Activated gamma-delta T cell treated with anti-CD3 and anti-CD28 coated beads, Interleukin-2, amount 50 U/mL, for 16 hours (primary cell): ENCODE data around the gene GSK3A.
"Not testable (repeated sequence)": the region's sequence is repeated elsewhere in the genome, so short reads cannot be mapped to it uniquely, and the experiment has no call there.

Experiments used
- DNase-seq: peaks from one replicate; pipeline ENCODE4 v3.0.0-alpha.2; 2020; ENCODE audit warnings: low read depth

The GSK3A gene

GRCh38 chr19:42268142-42268703, 25.8 kb upstream of the GSK3A start:
- DNase-seq = peak; percentile 97

GRCh38 chr19:42267644-42268141, 25.3 kb upstream of the GSK3A start:
- DNase-seq = no peak

- not testable (repeated sequence) for DNase-seq
These were observed 24.7 kb upstream of the GSK3A start for GRCh38 chr19:42266928-42267603.

- not testable (repeated sequence) for DNase-seq
These were observed 23.7 kb upstream of the GSK3A start for GRCh38 chr19:42266105-42266504.

GRCh38 chr19:42261763-42262162, 19.4 kb upstream of the GSK3A start:
- no peak for DNase-seq

- not testable (repeated sequence) for DNase-seq
These were observed 15.4 kb upstream of the GSK3A start for GRCh38 chr19:42257842-42258241.

- DNase-seq = no peak
These were observed 13.7 kb upstream of the GSK3A start for GRCh38 chr19:42255766-42256745.

- peak; percentile 90 for DNase-seq
These were observed 12.7 kb upstream of the GSK3A start, which contains the start of gene ERF for GRCh38 chr19:42254850-42255765. Gene ERF, minus strand, starts transcription at chr19:42255128. Its CDS starts 129 bp downstream, at chr19:42254999.

- DNase-seq = peak; percentile 67
These were observed 11.9 kb upstream of the GSK3A start for GRCh38 chr19:42254089-42254849.

GRCh38 chr19:42253245-42254088, 11.1 kb upstream of the GSK3A start:
- peak; percentile 27 for DNase-seq

- DNase-seq = no peak
These were observed 10.2 kb upstream of the GSK3A start for GRCh38 chr19:42252365-42253244.

GRCh38 chr19:42251572-42252358, 9.4 kb upstream of the GSK3A start:
- DNase-seq = no peak

GRCh38 chr19:42250666-42251531, 8.5 kb upstream of the GSK3A start:
- DNase-seq = no peak

- DNase-seq = no peak
These were observed 7.8 kb upstream of the GSK3A start for GRCh38 chr19:42250183-42250665.

GRCh38 chr19:42249769-42250168, 7.4 kb upstream of the GSK3A start:
- no peak for DNase-seq

- DNase-seq = no peak
These were observed 6.8 kb upstream of the GSK3A start for GRCh38 chr19:42249149-42249750.
